ENCODE results near the gene ZNF12.
"Not testable (repeated sequence)": the region's sequence is repeated elsewhere in the genome, so short reads cannot be mapped to it uniquely, and the experiment has no call there.

DNA sequence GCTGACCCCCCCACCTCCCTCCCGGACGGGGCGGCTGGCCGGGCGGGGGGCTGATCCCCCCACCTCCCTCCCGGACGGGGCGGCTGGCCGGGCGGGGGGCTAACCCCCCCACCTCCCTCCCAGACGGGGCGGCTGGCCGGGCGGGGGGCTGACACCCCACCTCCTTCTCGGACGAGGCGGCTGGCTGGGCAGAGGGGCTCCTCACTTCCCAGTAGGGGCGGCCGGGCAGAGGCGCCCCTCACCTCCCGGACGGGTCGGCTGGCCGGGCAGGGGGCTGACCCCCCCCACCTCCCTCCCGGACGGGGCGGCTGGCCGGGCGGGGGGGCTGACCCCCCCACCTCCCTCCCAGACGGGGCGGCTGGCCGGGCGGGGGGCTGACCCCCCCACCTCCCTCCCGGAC lies 35.9 kb downstream of the ZNF12 start:
- TF ChIP-seq MXI1 (IDR thresholded peaks at IDR 0.05; ENCODE audit: low read depth, low read length); POLR2A (IDR thresholded peaks at IDR 0.05; ENCODE audit: low read depth, low read length); KAT2A (conservative IDR thresholded peaks at IDR 0.05; ENCODE audit: control insufficient read depth, low read depth, low read length); SIN3A (IDR thresholded peaks at IDR 0.05; ENCODE audit: low read depth, low read length): not testable (repeated sequence)
- TF ChIP-seq, protein P1, sequence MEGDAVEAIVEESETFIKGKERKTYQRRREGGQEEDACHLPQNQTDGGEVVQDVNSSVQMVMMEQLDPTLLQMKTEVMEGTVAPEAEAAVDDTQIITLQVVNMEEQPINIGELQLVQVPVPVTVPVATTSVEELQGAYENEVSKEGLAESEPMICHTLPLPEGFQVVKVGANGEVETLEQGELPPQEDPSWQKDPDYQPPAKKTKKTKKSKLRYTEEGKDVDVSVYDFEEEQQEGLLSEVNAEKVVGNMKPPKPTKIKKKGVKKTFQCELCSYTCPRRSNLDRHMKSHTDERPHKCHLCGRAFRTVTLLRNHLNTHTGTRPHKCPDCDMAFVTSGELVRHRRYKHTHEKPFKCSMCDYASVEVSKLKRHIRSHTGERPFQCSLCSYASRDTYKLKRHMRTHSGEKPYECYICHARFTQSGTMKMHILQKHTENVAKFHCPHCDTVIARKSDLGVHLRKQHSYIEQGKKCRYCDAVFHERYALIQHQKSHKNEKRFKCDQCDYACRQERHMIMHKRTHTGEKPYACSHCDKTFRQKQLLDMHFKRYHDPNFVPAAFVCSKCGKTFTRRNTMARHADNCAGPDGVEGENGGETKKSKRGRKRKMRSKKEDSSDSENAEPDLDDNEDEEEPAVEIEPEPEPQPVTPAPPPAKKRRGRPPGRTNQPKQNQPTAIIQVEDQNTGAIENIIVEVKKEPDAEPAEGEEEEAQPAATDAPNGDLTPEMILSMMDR (IDR thresholded peaks at IDR 0.05 in 2 of 3, conservative IDR thresholded peaks at IDR 0.05 in 1 of 3; ENCODE audit: control insufficient read depth in 2 of 3, extremely low read depth in 1 of 3, insufficient read depth in 1 of 3, low read depth in 3 of 3, low read length in 3 of 3) = not testable (repeated sequence)

Data from GM12878 (cell line).